PC-3 (cell line): ENCODE data around the gene SLIT2.

Experiments
- EZH2 ChIP-seq: fragments of 300-600 bp; sonication (generic); IDR thresholded peaks from one replicate; pipeline ENCODE4 v1.6.1; 2017; ENCODE audit warnings: antibody characterized with exemption, mild to moderate bottlenecking, low read length; ENCODE audit not compliant: unreplicated experiment
- TF ChIP-seq, protein P1 (sequence below): fragments of 300-600 bp; sonication (generic); conservative IDR thresholded peaks from 2 replicates; pipeline ENCODE4 v1.5.1; 2017; ENCODE audit warnings: antibody characterized with exemption, low read depth, mild to moderate bottlenecking, low read length

DNA sequence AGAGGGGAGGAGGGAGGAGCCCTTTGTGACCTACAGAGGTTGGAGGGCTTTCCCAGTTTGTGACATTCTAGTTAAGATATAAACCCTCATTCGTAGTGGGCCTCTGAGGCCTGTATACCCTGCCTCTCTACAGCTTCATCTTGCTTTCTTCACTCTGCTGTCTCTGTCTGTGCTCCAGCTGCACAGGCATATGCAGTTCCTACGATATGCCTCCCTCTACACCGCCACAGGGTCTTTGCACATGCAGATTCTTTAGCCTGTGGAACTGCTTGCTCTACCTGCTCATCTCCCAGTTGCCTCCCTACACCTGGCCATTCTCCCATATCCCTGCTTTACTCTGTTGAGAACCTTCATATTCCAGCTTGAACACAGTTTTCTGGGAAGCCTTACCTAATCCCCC, 38.1 kb downstream of the SLIT2 start:
- TF ChIP-seq, protein P1, sequence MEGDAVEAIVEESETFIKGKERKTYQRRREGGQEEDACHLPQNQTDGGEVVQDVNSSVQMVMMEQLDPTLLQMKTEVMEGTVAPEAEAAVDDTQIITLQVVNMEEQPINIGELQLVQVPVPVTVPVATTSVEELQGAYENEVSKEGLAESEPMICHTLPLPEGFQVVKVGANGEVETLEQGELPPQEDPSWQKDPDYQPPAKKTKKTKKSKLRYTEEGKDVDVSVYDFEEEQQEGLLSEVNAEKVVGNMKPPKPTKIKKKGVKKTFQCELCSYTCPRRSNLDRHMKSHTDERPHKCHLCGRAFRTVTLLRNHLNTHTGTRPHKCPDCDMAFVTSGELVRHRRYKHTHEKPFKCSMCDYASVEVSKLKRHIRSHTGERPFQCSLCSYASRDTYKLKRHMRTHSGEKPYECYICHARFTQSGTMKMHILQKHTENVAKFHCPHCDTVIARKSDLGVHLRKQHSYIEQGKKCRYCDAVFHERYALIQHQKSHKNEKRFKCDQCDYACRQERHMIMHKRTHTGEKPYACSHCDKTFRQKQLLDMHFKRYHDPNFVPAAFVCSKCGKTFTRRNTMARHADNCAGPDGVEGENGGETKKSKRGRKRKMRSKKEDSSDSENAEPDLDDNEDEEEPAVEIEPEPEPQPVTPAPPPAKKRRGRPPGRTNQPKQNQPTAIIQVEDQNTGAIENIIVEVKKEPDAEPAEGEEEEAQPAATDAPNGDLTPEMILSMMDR = no peak
- TF ChIP-seq EZH2 = no peak
